Measurements from ENCODE around the gene ZFYVE21. TPM values are rescaled to one million over a fixed set of nuclear protein-coding genes. Genes with fewer than 3 reads are reported as not detected.

The ZFYVE21 gene
- total RNA-seq, 1 experiment from 2014 or later, result 59.7 TPM

- no peaks in the 10 kb centered on the region for H3K9me3 Mint-ChIP-seq
- no peak for TF ChIP-seq ZNF263 (CRISPR knock-in tag; IDR thresholded peaks at IDR 0.05; ENCODE audit: low read depth)
- no peak for TF ChIP-seq ZNF219 (CRISPR knock-in tag; IDR thresholded peaks at IDR 0.05; ENCODE audit: borderline replicate concordance)
- TF ChIP-seq TCF7 (CRISPR knock-in tag; IDR thresholded peaks at IDR 0.05; ENCODE audit: low read depth), result no peak
- no peak for TF ChIP-seq NR2C2 (CRISPR knock-in tag; IDR thresholded peaks at IDR 0.05)
- no peak for TF ChIP-seq PREB (CRISPR knock-in tag; IDR thresholded peaks at IDR 0.05; ENCODE audit: borderline replicate concordance)
- TF ChIP-seq CBFB (CRISPR knock-in tag; IDR thresholded peaks at IDR 0.05; ENCODE audit: low read depth), result no peak
- TF ChIP-seq ZNF281 (CRISPR knock-in tag; IDR thresholded peaks at IDR 0.05), result no peak
- no peak for TF ChIP-seq RELA (CRISPR knock-in tag; IDR thresholded peaks at IDR 0.05; ENCODE audit: borderline replicate concordance)
- no peak for TF ChIP-seq E2F4 (CRISPR knock-in tag; IDR thresholded peaks at IDR 0.05; ENCODE audit: borderline replicate concordance, low read depth)
- no peak for TF ChIP-seq PRRX2 (CRISPR knock-in tag; IDR thresholded peaks at IDR 0.05)
- TF ChIP-seq FOXJ3 (CRISPR knock-in tag; IDR thresholded peaks at IDR 0.05; ENCODE audit: borderline replicate concordance), result no peak
- no peak for TF ChIP-seq SMAD4 (CRISPR knock-in tag; IDR thresholded peaks at IDR 0.05)
- no peak for TF ChIP-seq MLX (CRISPR knock-in tag; IDR thresholded peaks at IDR 0.05)
- TF ChIP-seq NFE2L1 (CRISPR knock-in tag; IDR thresholded peaks at IDR 0.05), result no peak
- no peak for TF ChIP-seq ESRRA (CRISPR knock-in tag; IDR thresholded peaks at IDR 0.05; ENCODE audit: borderline replicate concordance)
- DNase-seq (ENCODE audit: low spot score), result no peak
- CTCF ChIA-PET, result no interaction called here
- no peaks in the 10 kb centered on the region; the same call in 1 of the 2 replicates for H3K4me1 Mint-ChIP-seq
- no peaks in the 10 kb centered on the region for H3K27me3 Mint-ChIP-seq (ENCODE audit: low read depth)
- POLR2A ChIA-PET, result no interaction called here
- peaks cover 12% of the 10 kb centered on the region for H3K36me3 Mint-ChIP-seq
- no peak for ATAC-seq
- H3K27ac Mint-ChIP-seq, result no peak overlapping the region
- H3K4me3 Mint-ChIP-seq, result no peak overlapping the region
Observed at GRCh38 chr14:103725739-103726395, 10.3 kb downstream of the ZFYVE21 start.

- ATAC-seq (no peak), DNase-seq (ENCODE audit: low spot score) (no peak)
- POLR2A ChIA-PET, result no interaction called here
- Mint-ChIP-seq H3K27ac (no peak overlapping the region), H3K36me3 (peaks cover 12% of the 10 kb centered on the region), H3K27me3 (ENCODE audit: low read depth) (no peaks in the 10 kb centered on the region), H3K9me3 (no peaks in the 10 kb centered on the region), H3K4me3 (no peak overlapping the region), H3K4me1 (no peaks in the 10 kb centered on the region)
- CTCF ChIA-PET, result interaction anchor here (0.9 kb wide), 1 partner anchor 83 kb away, joined by 3 read pairs; no protein-coding TSS in a partner anchor
- TF ChIP-seq ARID4B (CRISPR knock-in tag; IDR thresholded peaks at IDR 0.05; ENCODE audit: borderline replicate concordance) (no peak), PRDM15 (CRISPR knock-in tag; IDR thresholded peaks at IDR 0.05) (no peak), ATF1 (CRISPR knock-in tag; IDR thresholded peaks at IDR 0.05) (no peak), ATF2 (CRISPR knock-in tag; IDR thresholded peaks at IDR 0.05; ENCODE audit: borderline replicate concordance, low read depth) (no peak)
Observed at GRCh38 chr14:103726474-103726873, 10.9 kb downstream of the ZFYVE21 start.
